ENCODE results near the gene PRKAA1. TPM values are rescaled to one million over a fixed set of nuclear protein-coding genes. Genes with fewer than 3 reads are reported as not detected.

PRKAA1 gene
- total RNA-seq, 1 experiment from 2014 or later: 79.2 TPM

DNA sequence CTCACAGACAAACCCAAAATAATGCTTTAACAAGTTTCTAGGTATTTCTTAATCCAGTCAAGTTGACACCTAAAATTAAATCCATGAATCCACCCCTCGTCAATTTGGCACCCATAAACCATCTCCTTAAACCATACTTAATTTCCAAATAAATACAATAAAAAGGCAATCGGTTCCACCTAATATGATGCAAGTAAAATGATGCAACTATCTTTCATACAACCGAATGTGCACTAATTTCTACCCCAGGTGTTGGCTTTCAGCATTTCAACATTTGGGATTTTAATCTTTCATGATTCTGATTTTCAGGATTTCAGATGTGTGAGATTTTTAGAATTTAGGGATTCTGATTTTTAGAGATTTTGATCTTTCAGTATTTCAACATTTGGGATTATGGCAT is 17.3 kb downstream of the PRKAA1 start:
- no peak for DNase-seq (ENCODE audit: low read depth)

GRCh38 chr5:40780199-40780598 is 18.0 kb downstream of the PRKAA1 start:
- DNase-seq (ENCODE audit: low read depth): no peak

GRCh38 chr5:40779561-40779960 is 18.6 kb downstream of the PRKAA1 start:
- no peak for DNase-seq (ENCODE audit: low read depth)

DNA sequence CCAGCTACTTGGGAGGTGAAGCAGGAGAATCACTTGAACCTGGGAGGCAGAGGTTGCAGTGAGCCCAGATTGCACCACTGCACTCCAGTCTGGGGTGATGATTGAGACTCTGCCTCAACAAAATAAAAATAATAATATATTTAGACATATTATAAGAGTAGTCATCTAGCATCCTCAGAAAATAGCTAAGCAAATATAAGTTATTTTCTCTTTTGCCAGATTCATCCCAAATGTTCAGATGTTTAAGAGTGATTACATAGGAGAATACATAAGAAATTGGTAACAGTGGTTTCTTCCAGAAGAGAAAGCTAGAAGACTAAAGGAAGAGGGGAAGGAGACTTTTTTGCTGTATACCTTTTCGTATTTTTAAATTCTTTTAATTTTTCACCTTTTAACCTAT is 20.0 kb downstream of the PRKAA1 start:
- DNase-seq (ENCODE audit: low read depth): no peak

DNA sequence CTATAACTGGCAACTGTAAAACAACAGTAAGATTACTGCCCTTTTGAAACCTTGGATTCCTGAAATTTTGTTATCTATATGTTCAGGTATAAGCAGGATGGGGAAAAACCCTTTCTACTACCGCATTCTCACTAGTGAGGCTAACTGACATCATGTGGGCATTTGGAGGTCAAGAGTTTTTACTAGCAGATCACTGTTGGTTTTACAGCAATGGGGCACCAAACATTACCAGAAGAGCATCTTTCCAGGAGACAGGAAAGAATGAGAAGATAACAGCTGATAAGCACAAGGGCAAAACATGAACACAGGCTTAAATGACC is 21.6 kb downstream of the PRKAA1 start:
- DNase-seq (ENCODE audit: low read depth): no peak

- peak; percentile 41 for DNase-seq (ENCODE audit: low read depth)
Observed at GRCh38 chr5:40775846-40776657, 22.1 kb downstream of the PRKAA1 start.

DNA sequence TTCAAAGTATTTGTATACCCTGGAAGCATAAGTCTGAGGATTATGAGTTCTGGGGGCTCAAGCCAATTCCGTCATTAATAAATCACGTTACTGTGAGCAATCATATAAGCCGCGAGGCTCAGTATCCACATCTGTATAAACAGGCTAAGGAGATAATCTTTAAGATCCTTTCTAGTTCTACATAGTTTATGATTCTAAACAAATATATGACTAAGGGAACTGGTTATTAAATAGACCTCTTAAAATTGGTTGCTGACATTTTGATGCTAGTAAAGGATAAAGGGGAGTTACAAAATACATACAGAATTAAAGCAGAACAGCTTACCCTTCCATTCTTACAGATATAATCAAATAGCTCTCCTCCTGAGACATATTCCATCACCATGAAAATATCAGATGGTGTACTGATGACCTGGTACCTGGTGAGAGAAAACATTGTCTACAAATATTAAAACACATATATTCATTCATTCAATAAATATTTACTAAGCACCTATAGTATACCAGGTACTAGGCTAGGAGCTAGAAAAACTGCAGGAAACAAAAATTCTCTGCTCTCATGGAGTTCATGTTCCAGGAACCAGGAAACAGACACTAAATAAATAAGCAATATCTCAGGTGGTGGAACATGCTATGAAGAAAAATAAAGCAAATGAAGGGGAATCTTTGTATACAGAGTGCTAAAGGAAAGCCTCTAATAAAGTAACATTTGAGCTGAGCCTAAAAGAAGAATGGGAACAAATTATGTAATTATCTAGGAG is 22.9 kb downstream of the PRKAA1 start:
- DNase-seq (ENCODE audit: low read depth): no peak

DNA sequence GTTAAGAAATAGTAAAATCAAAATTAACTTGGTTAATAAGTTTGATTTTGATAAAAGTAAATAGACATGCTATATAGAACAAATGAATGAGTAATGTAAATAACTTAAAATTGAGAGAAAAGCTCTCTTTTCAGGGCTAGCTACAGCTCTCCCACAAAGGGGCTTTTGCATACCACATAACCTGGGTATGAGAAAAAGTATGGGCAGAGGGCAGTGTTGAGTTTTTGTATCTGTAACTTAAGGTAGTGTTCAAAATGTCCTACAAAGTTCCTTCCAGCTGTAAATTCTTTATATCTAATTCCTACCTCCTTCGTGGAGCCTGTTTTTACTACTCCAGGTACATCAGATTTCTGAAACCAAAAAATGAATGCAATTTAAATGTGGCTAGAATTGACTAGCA is 23.6 kb downstream of the PRKAA1 start:
- DNase-seq (ENCODE audit: low read depth): no peak

- DNase-seq (ENCODE audit: low read depth): no peak
Observed at GRCh38 chr5:40770764-40771163, 27.4 kb downstream of the PRKAA1 start.

GRCh38 chr5:40762705-40763104 is 35.5 kb downstream of the PRKAA1 start:
- DNase-seq (ENCODE audit: low read depth): peak; percentile 30

DNA sequence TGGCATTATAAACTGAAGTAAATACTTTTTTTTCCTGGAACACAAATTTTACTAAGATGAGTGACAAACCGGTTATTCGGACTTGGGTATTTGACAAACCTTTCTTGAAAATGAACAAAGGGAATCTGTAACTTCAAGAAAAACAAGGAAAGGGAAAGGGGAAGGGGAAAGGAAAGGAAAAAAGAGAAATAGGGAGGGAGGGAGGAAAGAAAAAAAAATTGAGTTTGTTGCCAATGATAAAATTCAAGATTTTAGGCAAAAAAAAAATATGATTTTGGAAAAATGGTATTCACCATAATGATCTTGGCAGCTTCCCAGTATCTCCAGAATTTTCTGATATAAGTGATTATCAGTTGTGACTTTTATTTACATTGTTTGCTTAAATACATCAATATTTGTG is 40.8 kb downstream of the PRKAA1 start:
- DNase-seq (ENCODE audit: low read depth): no peak

DNA sequence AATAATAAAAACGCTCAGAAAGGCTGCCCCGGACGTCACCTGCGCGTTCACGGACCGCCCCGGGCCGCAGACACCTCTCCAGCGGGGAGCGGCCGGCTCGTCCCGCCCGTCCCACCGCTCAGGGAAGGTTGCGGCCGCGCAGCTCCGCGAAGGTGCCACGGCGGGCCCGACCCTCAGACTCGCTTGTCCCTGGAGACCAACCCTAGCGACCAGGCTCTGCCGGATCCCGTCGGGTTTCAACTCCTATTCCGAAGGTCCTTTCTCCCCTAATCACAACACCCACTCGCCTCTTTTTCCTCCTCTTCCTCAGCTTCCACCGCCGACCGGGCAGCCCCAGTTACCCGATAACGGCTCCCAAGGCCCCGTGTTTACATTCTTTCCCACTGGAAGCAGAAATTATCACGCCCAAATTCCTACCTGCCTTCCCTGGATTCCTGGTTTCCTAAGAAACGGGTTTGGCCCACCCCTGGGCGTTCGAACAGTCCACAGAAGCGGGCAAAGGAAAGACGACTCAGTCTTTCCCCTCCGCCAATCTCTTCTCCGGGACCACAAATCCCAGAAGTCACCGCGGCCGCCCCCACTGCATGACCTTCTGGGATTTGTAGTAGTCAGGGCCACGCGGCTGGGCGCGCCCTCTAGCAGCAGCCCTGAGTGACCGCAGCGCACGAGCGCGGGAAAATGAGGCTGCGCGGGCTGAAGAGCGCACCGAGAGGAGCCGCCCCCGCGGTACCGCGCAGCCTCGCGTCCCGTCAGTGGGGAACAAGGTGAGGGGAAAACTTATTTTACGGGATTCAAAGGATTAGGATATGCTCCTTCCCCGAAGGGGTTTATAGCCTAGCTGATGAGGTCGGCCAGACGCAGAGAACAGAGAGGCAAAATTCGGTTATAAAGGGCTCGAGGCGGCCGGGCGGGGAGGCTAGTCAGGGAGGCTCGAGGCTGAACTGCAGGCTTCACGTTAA is 42.5 kb downstream of the PRKAA1 start, which contains the start of gene TTC33:
Gene TTC33, minus strand, starts transcription at position 555 of the 959 bp plus-strand sequence. CDS start 8,943 bp downstream, outside the sequence.
- peak; percentile 97 for DNase-seq (ENCODE audit: low read depth)

DNA sequence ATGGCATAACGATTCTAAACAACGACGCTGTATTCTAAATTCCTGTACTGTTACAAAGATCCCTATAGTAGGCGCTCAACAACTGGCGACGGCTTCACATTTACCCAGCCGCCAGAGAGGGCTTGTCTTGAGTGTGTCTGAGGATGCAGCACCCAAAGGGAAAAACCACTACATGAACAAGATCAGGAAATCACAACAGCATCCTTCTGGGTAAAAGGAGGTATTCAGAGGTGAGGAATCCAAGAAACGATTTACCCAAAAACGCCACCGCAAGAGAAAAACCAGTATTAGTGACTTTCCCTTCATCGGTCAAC is 43.1 kb downstream of the PRKAA1 start:
- peak; percentile 91 for DNase-seq (ENCODE audit: low read depth)

GRCh38 chr5:40754381-40755092 is 43.6 kb downstream of the PRKAA1 start:
- peak; percentile 51 for DNase-seq (ENCODE audit: low read depth)

GRCh38 chr5:40746703-40747102 is 51.5 kb downstream of the PRKAA1 start:
- DNase-seq (ENCODE audit: low read depth): no peak

DNA sequence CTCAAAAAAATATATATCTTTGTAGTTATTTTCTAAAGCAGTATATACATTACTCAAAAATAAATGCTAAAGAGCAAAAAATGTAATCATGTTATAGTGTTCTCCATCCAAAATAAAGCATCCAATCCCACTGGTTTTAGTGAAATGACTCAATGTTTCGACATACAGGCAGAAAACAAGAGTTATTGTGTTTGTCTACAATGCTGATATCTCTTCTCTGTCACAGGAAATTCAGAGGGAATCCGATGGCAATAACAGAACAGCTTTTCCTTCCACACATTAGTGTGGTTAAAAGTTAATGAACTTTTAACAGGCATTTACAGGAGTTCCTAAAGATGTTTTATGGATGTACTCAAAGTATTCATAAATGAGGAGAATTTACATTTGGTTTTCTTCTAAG is 54.4 kb downstream of the PRKAA1 start:
- DNase-seq (ENCODE audit: low read depth): no peak

GRCh38 chr5:40738502-40738901 is 59.7 kb downstream of the PRKAA1 start:
- DNase-seq (ENCODE audit: low read depth): peak; percentile 38

DNA sequence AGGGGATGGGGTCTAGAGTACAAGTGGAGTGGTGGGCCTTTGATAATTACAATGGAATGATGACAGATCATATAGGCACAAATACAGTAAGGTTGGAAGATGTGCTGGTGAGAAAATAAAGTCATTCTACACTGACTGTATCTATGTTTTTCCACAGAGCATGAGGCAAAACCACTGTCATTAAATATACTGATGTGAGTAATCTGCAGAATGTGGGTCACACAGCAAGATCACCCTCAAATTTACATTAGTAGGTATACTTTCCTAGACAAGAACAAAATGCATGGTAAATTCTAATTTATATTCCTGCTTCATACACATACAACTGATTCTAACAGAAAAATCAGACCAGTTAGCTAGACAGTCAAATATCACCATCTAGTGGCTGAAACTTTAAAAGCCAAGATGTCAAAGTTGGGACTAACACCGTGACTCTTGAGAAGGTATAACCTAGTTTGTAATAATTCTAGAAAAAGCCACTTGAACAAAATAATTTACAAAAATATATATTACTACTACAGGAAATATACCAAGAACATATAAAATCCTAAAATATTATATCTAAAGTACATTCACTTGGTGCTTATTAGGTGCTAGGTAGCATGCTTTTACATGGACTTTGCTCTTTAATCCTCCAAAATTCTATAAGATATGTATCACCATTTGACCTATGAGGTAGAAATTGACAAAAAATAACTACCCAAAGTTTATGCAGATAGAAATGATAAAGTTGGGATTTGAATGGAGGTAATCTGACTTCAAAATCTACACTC is 61.9 kb downstream of the PRKAA1 start:
- peak; percentile 75 for DNase-seq (ENCODE audit: low read depth)

GRCh38 chr5:40735609-40736008 is 62.6 kb downstream of the PRKAA1 start:
- no peak for DNase-seq (ENCODE audit: low read depth)

- peak; percentile 80 for DNase-seq (ENCODE audit: low read depth)
Observed at GRCh38 chr5:40734986-40735385, 63.2 kb downstream of the PRKAA1 start.
